DMS79 treated with DMSO at 0.1 percent for 48 hours (cell line): ENCODE measurements around the gene EN2.
A peak's percentile ranks its signal among the peaks of the same experiment; 100 is the strongest.

ENCODE experiments used
- DNase-seq: peaks from one replicate; lab custom pipeline; 2025; lab: John Stamatoyannopoulos, UW

Gene EN2

DNA sequence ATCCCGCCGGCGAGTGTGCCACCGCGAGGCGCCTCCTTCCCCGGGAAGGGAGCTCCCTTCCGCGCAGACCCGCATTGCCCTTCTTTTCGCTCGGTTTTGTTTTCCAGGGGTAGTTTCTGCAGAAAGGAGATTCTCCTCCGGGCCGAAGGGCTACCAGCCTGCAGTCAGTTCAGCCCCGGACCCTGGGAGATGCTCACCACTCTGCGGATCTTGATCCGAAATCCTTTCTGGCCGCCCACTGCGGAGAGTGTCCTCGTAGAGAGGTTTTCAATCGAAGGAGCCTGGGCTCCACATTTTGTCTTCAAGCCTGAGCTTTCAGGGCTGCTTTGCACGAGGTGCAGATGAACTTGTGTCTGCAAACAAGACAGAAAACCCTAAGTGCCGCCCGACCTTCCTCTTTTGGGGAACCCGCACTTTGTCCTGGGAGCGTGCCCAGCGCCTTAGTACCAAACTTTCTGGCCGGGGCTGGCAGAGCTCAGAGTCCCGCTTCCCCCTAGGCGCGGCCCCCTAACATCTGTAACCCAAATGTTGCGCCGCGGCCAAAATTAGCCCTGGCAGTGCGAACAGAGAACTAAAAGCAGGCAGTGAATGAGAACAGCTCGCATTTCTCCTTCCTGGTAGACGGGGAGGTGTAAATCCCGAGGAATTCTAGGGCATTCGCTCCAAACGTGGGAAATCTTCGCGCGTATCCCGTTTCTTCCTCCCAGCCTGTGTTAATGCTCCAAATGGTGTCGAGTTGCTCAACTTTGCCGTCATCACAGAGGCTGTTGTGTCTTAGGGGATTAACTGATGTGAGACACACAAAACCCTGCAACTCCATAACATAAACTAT, 6.7 kb upstream of the EN2 start:
- no peak for DNase-seq

DNA sequence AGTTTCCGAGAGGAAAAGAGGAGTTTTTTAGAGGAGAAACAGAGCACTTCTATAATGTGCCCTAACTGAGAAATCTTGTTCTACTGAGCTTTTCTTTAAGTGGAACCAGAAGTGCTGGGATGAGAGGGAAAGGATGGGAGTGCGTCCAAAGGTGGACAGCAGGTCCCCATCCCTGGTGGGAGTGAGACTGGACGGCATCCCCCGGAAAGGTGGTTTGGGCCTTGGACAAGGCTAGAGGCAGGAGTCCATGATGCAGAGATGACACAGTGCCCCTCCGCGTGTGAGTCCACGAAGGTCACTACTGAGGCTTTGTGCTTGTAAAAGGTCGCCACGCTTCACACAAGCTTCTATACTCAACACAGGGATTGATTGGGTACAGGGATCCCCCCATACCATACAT, 6.1 kb upstream of the EN2 start:
- DNase-seq = no peak

DNA sequence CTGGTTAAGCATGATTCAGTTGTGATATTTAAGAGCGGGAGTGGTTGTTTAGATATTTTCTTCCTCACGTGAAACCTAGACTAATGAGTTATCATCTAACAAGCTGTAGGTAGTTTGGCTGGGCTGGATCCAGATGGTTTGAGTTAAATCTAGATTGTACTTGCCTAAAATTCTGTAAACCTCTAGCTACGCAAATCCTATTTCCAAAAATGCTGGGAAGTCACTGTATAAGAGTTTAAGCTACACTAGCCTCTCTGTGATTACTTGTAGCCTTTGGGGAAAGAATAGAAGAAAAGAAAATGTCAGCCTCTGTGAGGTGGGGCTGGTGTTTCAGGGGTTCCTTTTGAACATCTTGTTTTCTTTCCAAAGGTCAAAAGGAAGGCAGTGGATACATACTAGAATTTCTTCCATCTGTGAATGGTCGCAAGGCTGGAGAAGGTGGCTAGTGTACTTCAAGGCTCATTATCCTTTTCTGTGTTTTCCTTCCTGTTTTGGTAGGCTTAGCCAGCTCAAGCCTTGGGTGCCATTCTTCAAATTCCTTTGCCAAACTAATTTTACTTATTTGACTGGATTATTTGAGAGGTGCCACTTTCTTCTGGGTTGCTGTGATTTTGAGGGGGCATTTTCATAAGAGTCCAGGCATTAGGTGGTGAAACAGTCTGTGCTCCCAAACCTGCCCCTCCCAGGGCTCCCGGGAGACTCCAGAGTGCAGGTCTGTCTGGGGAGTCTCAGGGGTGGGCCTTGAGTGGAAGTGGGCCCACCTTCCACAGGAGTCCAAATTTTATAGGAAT, 5.2 kb upstream of the EN2 start:
- DNase-seq = no peak

DNA sequence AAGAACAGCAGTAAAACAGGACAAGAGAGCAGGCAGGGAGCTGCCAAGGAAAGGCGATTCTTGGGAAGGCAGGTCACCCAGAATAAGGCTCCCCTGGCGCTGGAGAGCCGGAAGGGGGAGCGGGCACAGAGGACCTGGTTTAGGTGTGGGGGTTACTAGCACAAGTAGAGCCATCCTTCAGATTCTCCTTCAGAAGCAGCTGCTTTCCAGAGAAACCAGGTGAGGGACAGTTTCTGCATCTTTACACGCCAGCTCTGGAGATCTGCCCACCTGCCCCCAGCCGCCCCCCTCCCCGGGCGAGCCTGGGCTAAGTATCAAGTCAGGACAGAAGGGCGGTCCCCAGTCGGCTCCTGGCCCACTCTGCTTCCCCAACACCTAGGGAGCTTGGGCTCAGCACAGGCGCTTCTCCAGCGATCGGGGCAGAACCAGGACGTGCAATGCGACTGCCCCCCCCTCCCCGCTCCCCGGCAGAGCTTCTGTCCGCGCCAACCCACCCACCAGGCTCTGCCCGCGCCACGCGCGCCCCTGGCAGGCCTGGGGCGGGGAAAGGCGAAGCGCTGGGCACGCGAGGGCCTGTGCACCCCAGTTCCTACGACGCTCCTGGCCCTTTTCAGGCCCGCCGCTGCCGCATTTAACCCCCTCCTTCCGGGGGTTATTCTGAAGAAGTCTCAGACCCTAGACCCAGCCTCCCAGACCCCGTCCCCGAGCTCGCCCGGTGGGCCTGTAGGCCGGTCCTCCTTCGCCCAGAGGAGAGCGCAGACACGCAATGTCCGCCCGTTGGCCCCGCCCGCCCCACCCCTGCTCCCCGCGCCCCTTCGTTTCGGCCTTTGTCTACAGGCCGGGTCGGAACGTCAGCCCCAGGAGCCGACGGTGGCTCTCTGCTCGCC, 4.4 kb upstream of the EN2 start:
- DNase-seq = no peak

DNA sequence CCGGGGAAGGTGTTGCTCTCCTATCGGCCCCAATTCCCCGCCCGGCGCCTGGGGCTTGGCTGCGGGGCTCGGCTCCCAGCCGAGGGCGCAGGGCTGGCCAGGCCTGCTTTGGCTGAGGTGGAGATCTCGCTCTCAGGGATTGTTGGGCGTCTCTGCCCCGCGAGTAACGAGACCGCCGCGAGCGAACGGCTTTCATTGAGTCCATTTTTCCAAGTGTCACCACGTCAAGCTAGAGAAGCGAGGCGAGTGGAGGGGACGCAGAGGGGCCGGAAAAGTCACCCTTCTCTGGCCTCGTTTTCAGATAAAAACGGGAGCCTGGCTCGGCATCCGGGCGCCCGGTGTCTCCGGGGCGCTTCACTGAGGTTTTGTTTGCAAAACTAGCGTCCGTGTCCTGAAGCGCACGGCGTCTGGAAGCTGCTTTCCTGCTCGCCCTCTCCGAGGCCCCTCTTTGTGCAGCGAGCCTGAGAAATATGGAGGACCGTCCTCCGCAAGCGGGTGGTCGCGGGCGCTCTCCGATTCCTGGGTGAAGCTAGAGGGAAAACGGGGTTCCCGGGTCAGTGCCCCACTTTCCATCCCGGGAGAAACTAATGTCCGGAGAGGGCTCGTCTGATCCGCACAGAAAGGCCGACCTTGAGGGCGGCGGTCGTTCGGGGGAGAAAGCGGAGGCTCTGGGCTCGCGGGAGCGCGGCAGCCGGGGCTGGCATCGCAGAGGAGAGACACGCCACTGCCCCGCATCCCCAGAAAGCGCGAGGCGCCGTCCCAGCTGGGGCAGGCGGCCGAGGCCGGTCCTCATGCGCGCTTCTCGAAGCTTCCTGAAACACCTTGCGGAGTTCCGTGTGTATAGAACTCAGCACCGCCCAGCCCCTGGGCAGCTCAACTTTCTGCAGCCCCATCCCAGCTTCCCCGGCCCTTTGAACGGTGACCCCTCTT, 3.5 kb upstream of the EN2 start:
- peak; percentile 23 for DNase-seq

DNA sequence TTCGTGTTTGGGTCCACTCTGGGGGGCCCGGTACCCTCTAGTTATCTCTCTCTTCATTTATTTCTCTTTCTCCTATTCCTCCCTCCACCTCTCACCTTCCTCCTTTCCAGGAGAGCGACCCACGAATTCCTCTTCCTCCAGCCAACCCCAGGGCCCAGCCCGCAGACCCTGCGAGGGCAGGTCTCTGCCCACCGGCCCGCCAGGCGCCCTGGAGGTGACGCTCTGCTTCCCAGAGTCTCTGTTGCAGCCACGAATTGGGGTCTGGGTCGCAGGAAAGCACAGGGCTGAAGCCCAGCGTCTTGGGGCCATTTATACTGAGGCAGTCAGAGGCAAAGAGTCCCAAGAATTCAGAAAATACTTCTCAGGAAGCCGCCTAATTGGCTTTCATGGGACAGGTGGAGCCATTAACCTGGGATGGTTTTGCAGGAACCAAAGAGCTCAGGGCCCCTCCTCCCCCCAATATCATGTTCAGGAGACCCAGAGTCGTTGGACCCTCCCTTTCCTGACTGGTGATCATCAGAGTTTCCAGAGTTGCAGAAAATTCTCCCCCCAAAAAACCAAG, 2.7 kb upstream of the EN2 start:
- no peak for DNase-seq

DNA sequence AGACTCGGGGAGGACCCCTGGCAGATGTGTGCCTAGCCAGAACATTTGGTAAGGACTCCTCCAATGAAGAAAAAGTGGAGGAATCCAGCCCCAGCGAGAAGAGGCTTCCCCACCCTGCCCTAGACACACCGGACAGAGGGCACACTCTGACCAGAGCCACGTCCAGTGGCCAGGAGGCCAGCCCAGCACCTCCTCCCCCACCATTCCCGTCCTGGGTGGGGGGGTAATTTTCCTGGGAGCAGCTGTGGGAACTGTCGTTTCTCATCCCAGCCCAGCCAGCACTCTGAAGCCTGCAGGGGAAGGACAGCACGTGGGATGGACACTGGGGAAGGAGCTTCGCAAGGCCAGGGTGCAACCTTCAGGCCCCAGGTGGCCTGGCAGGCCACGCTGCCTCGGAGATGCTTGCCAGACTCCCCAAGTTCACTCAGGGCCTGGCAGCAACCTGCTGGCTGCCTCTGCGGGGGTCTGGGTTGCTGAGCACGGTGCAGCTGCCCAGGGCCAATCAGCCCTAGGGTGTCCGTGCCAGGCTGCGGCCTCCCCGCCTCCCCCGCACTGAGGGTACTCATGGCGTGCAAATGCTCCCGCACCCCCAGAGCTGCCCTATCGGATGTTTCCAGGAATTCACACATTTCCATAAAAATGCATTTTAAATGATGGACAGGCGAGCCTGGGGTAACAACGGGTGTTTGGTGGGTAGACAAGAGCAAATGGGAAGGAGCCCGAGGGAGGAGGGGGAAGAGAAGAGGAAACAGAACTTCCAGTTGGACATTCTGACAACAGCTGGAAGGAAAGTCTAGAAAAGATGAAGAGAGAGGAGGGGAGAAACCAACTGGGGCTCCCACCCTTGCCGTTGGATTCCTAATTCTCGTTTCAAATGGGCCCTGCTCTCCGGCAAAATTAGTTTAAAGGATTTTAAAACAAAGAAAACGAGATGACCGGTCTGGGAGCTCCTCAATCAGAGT, 1.9 kb upstream of the EN2 start:
- peak; percentile 34 for DNase-seq

DNA sequence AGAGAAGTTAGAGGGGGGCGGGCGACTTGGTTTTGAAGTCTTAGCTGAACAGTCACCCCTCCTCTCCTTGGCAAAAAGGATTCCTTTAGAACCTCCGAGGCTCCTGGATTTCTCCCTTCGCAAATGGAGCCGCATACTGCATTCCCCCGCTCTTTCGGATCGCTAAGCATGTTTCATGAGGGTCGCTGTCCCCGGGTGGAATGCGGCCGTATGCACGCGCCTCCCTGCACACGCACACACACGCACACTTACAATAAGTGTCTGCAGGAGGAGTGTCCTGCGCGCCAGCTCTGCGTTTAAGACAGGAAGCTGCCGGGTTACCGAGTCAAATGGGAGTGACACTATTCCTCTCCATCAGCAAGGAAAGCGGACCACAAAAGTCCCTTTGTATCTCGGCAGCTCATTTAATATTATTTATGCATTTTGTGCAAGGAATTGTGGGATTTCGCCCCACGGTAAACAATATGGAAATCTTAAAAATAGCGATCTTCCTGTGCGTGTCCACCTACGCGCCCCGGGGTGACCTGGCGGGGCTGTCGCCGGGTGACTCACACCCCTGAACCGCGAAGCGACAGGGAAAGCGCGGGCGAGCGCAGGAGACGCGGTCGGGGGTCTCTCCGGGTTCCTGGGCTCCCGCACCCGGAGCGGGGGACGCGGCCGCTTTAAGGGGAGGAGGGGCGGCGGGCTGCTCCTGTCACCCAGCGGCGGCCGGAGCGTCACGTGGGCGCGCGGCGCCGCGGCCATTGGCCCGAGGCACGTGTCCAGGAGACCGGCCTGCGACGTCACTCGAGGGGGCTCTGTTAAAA, 988 bp upstream of the EN2 start:
- DNase-seq = peak; percentile 74

DNA sequence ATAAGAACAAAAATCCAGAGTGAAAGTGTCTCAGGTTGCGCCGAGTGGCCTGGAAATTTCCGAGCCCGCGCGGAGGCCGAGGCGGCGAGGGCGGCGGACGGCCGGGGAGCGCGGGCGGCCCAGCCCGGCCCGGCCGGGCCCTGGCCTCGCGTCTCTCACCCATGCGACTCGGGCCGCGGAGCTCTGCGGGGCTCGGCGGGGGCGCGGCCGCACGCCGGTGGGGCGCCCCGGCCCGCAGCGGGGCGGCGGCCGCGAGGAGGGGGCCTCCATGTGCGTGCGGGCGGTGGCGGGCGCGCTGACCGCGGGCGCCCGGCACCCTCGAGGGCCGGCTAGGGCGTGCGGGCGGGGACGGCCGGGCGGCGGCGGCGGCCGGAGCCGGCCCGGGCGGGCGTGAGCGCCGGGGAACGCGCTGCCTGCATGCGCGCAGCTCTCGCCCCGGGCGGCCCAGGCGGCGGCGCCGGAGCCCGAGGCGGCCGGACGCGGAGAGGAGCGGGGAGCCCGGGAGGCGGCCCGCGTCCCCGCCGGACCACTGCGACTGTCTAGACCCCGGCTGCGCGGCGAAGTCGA, 302 bp upstream of the EN2 start:
- DNase-seq = no peak

DNA sequence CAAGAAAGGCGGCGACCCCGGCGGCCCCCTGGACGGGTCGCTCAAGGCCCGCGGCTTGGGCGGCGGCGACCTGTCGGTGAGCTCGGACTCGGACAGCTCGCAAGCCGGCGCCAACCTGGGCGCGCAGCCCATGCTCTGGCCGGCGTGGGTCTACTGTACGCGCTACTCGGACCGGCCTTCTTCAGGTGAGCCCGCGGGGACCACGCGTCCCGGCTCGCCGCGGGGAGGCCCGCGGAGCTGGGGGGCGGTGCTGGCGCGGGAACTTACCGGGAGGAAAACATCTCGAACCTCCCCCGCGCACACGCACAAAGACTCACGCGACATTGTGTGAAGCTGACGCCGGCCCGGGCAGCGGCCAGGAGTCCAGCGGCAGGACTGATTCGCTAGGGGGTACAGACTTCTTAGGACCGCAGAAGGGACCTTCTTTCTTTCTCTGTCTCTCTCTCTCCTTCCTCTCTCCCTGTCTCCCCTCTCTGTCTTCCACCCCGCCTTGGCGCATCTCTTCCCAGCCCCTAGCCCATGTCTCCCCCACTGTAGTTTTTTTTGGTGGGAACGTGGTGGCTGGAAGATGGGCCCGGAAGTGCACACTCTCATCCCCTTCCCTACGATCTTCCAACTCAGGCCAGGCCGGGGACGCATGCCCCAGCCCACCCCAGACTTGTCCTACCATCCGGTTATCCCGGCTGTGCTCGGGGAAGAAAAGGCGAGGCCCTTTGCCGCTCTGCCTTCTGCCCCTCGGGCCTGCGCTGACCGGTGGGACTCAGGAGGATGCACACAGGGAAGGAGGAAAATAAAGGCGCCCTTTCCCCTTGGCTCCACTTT, 1.2 kb downstream of the EN2 start:
- DNase-seq = peak; percentile 6

DNA sequence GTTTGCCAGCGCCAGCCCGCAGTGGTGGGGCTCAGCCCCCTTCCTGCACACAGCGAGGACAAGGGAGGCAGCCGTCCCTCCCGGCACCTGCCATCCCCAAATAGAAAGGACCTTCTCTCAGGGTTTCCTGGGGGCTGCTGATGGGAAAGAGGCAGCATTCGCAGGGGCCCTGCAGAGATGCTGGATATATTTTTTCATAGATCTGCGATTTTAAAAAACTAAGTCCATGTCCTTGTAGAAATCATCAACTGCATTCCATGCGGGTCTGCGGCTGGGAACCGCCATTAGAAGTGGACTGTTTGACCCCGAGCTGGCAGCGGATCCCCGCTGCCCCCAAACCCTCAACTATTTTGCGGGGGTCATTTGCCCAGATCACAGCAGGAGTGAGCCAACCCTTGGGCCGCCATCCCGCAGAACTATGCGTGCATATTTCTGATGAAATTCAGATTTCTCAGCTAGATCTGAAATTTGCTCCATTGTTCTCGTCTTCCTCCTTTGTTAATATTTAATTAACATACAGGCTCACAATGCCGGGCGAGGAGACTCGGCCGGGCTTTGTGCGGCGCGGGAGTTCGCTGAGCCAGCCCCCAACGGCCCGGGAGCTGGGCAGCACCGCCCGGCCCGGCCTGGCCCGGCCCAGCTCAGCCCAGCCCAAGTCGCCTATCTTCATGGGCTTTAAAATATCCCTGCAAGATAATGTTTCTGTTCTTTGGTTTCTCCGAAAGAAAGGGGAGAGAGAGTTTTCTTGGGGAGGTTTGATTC, 2.0 kb downstream of the EN2 start:
- DNase-seq = no peak

DNA sequence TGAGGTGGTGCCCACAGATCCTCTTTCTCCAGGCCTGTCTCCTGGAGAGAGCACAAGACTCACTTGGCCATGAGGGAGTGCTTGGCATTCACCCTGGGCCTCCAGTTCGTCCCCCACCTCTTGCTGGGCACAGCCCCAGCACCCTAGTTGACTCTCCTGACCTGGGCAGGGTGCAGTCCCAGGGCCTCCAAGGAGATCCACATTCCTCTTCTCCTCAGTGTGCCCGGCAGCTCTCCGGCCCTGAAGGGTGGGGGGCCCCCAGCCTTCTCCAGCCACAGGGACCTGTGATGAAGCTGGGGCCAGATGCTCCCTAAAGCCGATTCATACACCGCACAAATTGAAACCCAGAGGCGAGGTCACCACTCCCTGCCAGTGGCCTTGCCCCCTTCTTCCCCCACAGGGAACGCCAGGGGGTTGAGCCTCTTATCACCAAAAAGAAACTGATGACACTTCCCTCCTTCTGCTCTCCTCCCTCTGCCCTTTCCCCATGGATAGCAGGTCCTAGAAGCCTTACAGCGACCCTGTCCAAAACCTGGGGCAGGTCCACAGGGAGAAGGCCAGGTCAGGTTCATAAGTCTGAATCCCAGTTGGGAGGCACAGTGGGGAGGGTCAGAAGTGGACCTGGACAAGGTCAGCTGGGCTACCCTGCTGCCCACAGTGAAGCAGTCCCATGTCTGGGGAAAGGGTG, 3.1 kb downstream of the EN2 start:
- no peak for DNase-seq

DNA sequence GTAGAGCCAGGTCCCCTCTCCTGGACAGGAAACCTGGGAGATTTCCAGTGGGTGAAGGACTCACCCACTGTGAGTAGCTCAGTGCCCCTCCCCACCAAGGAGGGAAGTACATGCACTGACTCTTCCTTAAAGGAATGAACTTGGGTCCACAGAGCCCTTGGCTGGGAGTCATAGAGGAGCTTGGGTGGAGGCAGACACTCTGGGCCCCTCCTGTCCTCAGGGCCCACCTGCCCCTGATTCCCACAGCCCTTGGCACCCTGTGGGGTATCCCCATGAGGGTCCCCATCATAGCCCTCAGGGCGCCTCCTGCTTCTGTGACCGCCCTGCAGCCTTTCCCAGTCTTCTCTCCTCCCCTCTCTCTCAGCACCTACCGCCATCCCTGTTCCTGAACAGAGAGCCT, 3.7 kb downstream of the EN2 start:
- DNase-seq = no peak

DNA sequence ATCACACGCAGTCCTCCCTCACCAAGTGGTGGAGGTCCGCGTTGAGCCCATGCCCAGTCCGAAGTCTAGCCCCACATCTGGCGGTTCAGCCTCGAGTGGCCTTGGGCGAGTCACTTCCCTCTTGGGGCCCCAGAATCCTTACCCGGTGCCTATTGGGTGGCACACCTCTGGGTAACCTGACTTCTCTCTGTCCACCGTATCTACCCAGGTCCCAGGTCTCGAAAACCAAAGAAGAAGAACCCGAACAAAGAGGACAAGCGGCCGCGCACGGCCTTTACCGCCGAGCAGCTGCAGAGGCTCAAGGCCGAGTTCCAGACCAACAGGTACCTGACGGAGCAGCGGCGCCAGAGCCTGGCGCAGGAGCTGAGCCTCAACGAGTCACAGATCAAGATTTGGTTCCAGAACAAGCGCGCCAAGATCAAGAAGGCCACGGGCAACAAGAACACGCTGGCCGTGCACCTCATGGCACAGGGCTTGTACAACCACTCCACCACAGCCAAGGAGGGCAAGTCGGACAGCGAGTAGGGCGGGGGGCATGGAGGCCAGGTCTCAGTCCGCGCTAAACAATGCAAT, 4.3 kb downstream of the EN2 start:
- DNase-seq = no peak

DNA sequence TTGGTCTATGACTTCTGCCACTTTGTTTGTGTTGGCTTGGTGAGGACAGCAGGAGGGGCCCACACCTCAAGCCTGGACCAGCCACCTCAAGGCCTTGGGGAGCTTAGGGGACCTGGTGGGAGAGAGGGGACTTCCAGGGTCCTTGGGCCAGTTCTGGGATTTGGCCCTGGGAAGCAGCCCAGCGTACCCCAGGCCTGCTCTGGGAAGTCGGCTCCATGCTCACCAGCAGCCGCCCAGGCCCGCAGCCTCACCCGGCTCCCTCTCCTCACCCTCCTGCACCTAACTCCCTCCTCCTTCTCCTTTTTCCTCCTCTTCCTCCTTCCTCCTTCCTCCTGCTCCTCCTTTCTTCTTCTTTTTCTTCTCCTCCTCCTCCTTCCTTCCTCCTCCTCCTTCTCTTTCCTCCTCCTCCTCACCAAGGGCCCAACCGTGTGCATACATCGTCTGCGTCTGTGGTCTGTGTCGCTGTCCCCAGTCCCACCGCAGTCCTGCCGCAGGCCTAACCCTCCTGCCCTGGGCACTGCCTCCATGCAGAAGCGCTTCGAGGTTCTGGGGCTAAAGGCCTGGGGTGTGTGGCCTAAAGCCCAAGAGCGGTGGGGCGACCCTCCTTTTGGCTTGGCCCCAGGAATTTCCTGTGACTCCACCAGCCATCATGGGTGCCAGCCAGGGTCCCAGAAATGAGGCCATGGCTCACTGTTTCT, 5.3 kb downstream of the EN2 start:
- no peak for DNase-seq
